ENCODE data around the gene TBC1D1.

TBC1D1 gene

GRCh38 chr4:37960679-37961450 is 70.0 kb downstream of the TBC1D1 start:
- Histone ChIP-seq H3K79me2 (ENCODE audit: control insufficient read depth, low read length) (no peaks in the 10 kb centered on the region), H3K9me3 (ENCODE audit: control insufficient read depth, insufficient read depth, low read length) (no peaks in the 10 kb centered on the region), H3K4me2 (ENCODE audit: low read length) (no peak overlapping the region)

GRCh38 chr4:37964734-37965457 is 74.0 kb downstream of the TBC1D1 start:
- H3K36me3 ChIP-seq (ENCODE audit: control insufficient read depth, low read length): no peaks in the 10 kb centered on the region
- no peak overlapping the region for H3K4me3 ChIP-seq (ENCODE audit: low read length)
- H3K9me2 ChIP-seq (replicated peaks; ENCODE audit: control insufficient read depth, low read length): no peaks in the 10 kb centered on the region
- no peaks in the 10 kb centered on the region for H3K79me2 ChIP-seq (ENCODE audit: control insufficient read depth, low read length)
- H3K4me1 ChIP-seq (ENCODE audit: control insufficient read depth, low read length): peaks cover 31% of the 10 kb centered on the region
- no peak overlapping the region for H3K27ac ChIP-seq (ENCODE audit: low read depth, low read length)
- H3K4me2 ChIP-seq (ENCODE audit: low read length): peak overlapping the region; percentile 18; the same call in 1 of the 2 replicates
- no peaks in the 10 kb centered on the region for H3F3A ChIP-seq (ENCODE audit: control insufficient read depth, insufficient read depth)
- no peaks in the 10 kb centered on the region for H4K20me1 ChIP-seq (ENCODE audit: control insufficient read depth, insufficient read depth, low read depth, low read length)
- no peaks in the 10 kb centered on the region for H3K9me3 ChIP-seq (ENCODE audit: control insufficient read depth, insufficient read depth, low read length)
- TF ChIP-seq CTCF (IDR thresholded peaks at IDR 0.05; ENCODE audit: low read depth, low read length, poor library complexity, severe bottlenecking) (no peak), EZH2phosphoT487 (IDR thresholded peaks at IDR 0.05; ENCODE audit: borderline replicate concordance, low read length) (no peak)
- no peaks in the 10 kb centered on the region for H3K27me3 ChIP-seq (ENCODE audit: control insufficient read depth, low read length)

More at GRCh38 chr4:37960679-37961450, 70.0 kb downstream of the TBC1D1 start:
- TF ChIP-seq EZH2phosphoT487 (IDR thresholded peaks at IDR 0.05; ENCODE audit: borderline replicate concordance, low read length) (no peak), CTCF (IDR thresholded peaks at IDR 0.05; ENCODE audit: low read depth, low read length, poor library complexity, severe bottlenecking) (no peak)
- Histone ChIP-seq H3K9me2 (replicated peaks; ENCODE audit: control insufficient read depth, low read length) (no peaks in the 10 kb centered on the region), H3K4me3 (ENCODE audit: low read length) (no peak overlapping the region), H3K27ac (ENCODE audit: low read depth, low read length) (no peak overlapping the region), H3K36me3 (ENCODE audit: control insufficient read depth, low read length) (no peaks in the 10 kb centered on the region), H3K27me3 (ENCODE audit: control insufficient read depth, low read length) (no peaks in the 10 kb centered on the region), H3F3A (ENCODE audit: control insufficient read depth, insufficient read depth) (no peaks in the 10 kb centered on the region), H3K4me1 (ENCODE audit: control insufficient read depth, low read length) (peaks cover 17% of the 10 kb centered on the region), H4K20me1 (ENCODE audit: control insufficient read depth, insufficient read depth, low read depth, low read length) (no peaks in the 10 kb centered on the region)

GRCh38 chr4:37966044-37966443 is 75.2 kb downstream of the TBC1D1 start:
- no peaks in the 10 kb centered on the region for H3K79me2 ChIP-seq (ENCODE audit: control insufficient read depth, low read length)
- TF ChIP-seq EZH2phosphoT487 (IDR thresholded peaks at IDR 0.05; ENCODE audit: borderline replicate concordance, low read length): no peak
- TF ChIP-seq CTCF (IDR thresholded peaks at IDR 0.05; ENCODE audit: low read depth, low read length, poor library complexity, severe bottlenecking): no peak
- no peak overlapping the region for H3K4me3 ChIP-seq (ENCODE audit: low read length)
- H4K20me1 ChIP-seq (ENCODE audit: control insufficient read depth, insufficient read depth, low read depth, low read length): no peaks in the 10 kb centered on the region
- no peaks in the 10 kb centered on the region for H3K36me3 ChIP-seq (ENCODE audit: control insufficient read depth, low read length)
- no peak overlapping the region for H3K4me2 ChIP-seq (ENCODE audit: low read length)
- no peaks in the 10 kb centered on the region for H3K27me3 ChIP-seq (ENCODE audit: control insufficient read depth, low read length)
- H3K4me1 ChIP-seq (ENCODE audit: control insufficient read depth, low read length): peaks cover 41% of the 10 kb centered on the region
- no peaks in the 10 kb centered on the region for H3F3A ChIP-seq (ENCODE audit: control insufficient read depth, insufficient read depth)
- no peaks in the 10 kb centered on the region for H3K9me2 ChIP-seq (replicated peaks; ENCODE audit: control insufficient read depth, low read length)
- no peaks in the 10 kb centered on the region for H3K9me3 ChIP-seq (ENCODE audit: control insufficient read depth, insufficient read depth, low read length)
- H3K27ac ChIP-seq (ENCODE audit: low read depth, low read length): no peak overlapping the region

Data from DOHH2 (cell line).